ENCODE data around the gene NTRK3. TPM values are rescaled to one million over a fixed set of nuclear protein-coding genes. Genes with fewer than 3 reads are reported as not detected.

The NTRK3 gene
- total RNA-seq, 1 experiment from 2014 or later: not detected

DNA sequence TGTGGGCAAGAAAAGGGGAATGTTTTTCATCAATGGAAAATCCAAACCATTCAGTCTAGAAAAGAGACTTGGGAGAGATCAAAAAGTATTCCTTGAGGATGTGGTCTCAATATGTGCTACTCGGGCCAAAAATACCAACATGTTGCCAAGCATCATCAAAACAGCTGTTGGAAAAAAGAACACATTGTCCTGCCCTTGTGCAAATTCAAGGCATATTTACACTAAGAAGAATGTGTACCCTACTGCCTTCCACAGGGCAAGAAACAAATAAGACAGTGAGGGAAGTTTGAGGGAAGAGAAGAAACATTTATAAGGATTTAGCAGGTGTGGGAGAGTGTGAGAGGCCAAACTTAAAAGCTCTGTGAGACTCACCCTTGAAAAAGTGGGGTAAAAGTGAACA is 252.1 kb downstream of the NTRK3 start:
- Histone ChIP-seq H3K27ac (no peak overlapping the region), H3K9me2 (ENCODE audit: insufficient read depth) (no peaks in the 10 kb centered on the region), H3K4me3 (no peak overlapping the region), H3K4me1 (replicated peaks; ENCODE audit: insufficient read depth) (no peaks in the 10 kb centered on the region), H3K27me3 (ENCODE audit: insufficient read depth, low read depth) (no peaks in the 10 kb centered on the region), H4K20me1 (ENCODE audit: insufficient read depth) (no peaks in the 10 kb centered on the region), H3K4me2 (no peak overlapping the region), H3K36me3 (ENCODE audit: low read depth) (no peaks in the 10 kb centered on the region), H3K79me2 (ENCODE audit: low read depth) (no peaks in the 10 kb centered on the region), H3F3A (ENCODE audit: insufficient read depth, low read depth) (no peaks in the 10 kb centered on the region), H2AFZ (no peak overlapping the region), H3K9me3 (ENCODE audit: insufficient read depth, low read depth) (no peaks in the 10 kb centered on the region)
- TF ChIP-seq, protein P1, sequence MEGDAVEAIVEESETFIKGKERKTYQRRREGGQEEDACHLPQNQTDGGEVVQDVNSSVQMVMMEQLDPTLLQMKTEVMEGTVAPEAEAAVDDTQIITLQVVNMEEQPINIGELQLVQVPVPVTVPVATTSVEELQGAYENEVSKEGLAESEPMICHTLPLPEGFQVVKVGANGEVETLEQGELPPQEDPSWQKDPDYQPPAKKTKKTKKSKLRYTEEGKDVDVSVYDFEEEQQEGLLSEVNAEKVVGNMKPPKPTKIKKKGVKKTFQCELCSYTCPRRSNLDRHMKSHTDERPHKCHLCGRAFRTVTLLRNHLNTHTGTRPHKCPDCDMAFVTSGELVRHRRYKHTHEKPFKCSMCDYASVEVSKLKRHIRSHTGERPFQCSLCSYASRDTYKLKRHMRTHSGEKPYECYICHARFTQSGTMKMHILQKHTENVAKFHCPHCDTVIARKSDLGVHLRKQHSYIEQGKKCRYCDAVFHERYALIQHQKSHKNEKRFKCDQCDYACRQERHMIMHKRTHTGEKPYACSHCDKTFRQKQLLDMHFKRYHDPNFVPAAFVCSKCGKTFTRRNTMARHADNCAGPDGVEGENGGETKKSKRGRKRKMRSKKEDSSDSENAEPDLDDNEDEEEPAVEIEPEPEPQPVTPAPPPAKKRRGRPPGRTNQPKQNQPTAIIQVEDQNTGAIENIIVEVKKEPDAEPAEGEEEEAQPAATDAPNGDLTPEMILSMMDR (conservative IDR thresholded peaks at IDR 0.05): no peak
- TF ChIP-seq EZH2 (IDR thresholded peaks at IDR 0.05; ENCODE audit: low read depth): no peak
- CTCF ChIA-PET: no interaction called here
- BruUV-seq (replicated peaks): no TSS peak
- no peak for DNase-seq
- intact Hi-C loops (cut with micrococcal nuclease; ENCODE audit: unreplicated experiment): no loop called here
- POLR2A ChIA-PET (ENCODE audit: unreplicated experiment): no interaction called here

DNA sequence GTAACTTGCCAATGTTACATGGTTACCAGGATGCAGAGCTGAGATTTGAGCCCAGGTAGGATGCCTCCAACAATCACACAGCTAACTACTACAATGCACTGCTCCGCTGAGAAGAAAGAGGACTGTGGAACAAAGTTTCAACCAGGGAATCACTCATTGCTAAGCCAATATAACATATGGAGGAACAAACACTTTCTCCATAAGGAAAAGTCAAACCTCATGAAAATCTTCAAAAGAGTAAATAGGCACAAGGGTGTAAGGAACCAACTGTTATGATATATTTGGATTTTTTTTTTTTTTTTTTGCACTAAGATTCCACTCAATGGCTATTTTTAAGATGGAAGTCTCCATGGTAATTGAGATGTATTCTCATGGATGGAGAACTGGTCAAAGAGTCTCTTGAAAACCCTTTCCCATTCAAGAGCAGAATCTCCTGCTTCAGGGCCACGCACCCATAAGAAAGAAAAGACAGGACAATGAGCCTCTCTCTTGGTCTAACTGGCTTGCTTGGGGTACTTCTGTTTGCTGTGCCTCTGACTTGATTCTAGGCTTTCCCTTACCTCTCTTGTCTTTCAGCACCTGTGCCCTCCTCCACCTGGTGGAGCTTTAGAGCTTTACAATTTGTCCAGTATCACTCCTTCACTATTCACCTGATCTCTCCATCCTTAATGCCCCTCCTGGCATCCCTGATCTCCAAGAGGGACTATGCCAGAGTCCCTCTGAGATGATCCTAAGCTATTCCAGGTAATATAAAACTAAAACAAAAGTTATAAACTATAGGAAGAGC is 252.8 kb downstream of the NTRK3 start:
- H3K9me3 ChIP-seq (ENCODE audit: insufficient read depth, low read depth): no peaks in the 10 kb centered on the region
- H3F3A ChIP-seq (ENCODE audit: insufficient read depth, low read depth): no peaks in the 10 kb centered on the region
- H3K36me3 ChIP-seq (ENCODE audit: low read depth): no peaks in the 10 kb centered on the region
- no peaks in the 10 kb centered on the region for H3K9me2 ChIP-seq (ENCODE audit: insufficient read depth)
- DNase-seq: no peak
- no peaks in the 10 kb centered on the region for H3K27me3 ChIP-seq (ENCODE audit: insufficient read depth, low read depth)
- H4K20me1 ChIP-seq (ENCODE audit: insufficient read depth): no peaks in the 10 kb centered on the region
- H3K4me3 ChIP-seq: no peak overlapping the region
- CTCF ChIA-PET: no interaction called here
- TF ChIP-seq EZH2 (IDR thresholded peaks at IDR 0.05; ENCODE audit: low read depth): no peak
- TF ChIP-seq, protein P1 (conservative IDR thresholded peaks at IDR 0.05): no peak
- intact Hi-C loops (cut with micrococcal nuclease; ENCODE audit: unreplicated experiment): no loop called here
- no TSS peak for BruUV-seq (replicated peaks)
- POLR2A ChIA-PET (ENCODE audit: unreplicated experiment): no interaction called here
- H3K4me2 ChIP-seq: no peak overlapping the region
- no peaks in the 10 kb centered on the region for H3K4me1 ChIP-seq (replicated peaks; ENCODE audit: insufficient read depth)
- H2AFZ ChIP-seq: no peak overlapping the region
- no peak overlapping the region for H3K27ac ChIP-seq
- no peaks in the 10 kb centered on the region for H3K79me2 ChIP-seq (ENCODE audit: low read depth)

DNA sequence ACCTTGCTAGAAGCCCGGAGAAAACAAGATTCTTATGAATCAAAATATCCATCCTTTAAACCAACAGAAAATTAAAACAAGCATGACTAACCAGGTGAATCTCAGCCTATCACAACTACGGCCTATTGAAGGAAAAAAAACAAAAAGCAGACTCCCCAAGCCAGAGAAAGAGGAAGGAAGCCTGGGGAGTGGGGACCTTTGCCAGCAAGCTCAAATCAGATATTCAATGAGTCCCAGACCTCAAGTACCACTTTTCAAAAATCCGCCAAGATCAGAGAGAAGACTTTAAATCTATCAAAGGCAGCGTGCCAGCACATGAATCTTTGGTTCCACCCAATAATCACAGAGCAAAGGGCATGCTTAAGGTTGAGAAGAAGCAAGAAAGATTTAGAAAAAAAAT is 253.8 kb downstream of the NTRK3 start:
- Histone ChIP-seq H4K20me1 (ENCODE audit: insufficient read depth) (no peaks in the 10 kb centered on the region), H3K9me3 (ENCODE audit: insufficient read depth, low read depth) (no peaks in the 10 kb centered on the region), H3K27me3 (ENCODE audit: insufficient read depth, low read depth) (no peaks in the 10 kb centered on the region), H3K9me2 (ENCODE audit: insufficient read depth) (no peaks in the 10 kb centered on the region), H3K4me3 (no peak overlapping the region), H3K36me3 (ENCODE audit: low read depth) (no peaks in the 10 kb centered on the region), H3K27ac (no peak overlapping the region), H3K4me1 (replicated peaks; ENCODE audit: insufficient read depth) (no peaks in the 10 kb centered on the region), H3F3A (ENCODE audit: insufficient read depth, low read depth) (no peaks in the 10 kb centered on the region), H3K4me2 (no peak overlapping the region), H2AFZ (no peak overlapping the region), H3K79me2 (ENCODE audit: low read depth) (no peaks in the 10 kb centered on the region)
- BruUV-seq (replicated peaks): no TSS peak
- intact Hi-C loops (cut with micrococcal nuclease; ENCODE audit: unreplicated experiment): no loop called here
- no peak for DNase-seq
- ChIA-PET CTCF (no interaction called here), POLR2A (ENCODE audit: unreplicated experiment) (no interaction called here)
- TF ChIP-seq, protein P1 (conservative IDR thresholded peaks at IDR 0.05): no peak
- no peak for TF ChIP-seq EZH2 (IDR thresholded peaks at IDR 0.05; ENCODE audit: low read depth)

Measured in PC-9 (cell line).